ENCODE measurements around the gene STXBP5.

The STXBP5 gene

GRCh38 chr6:147437615-147438014 is 233.4 kb downstream of the STXBP5 start:
- no peak for DNase-seq (ENCODE audit: low read depth)

- no peak for DNase-seq (ENCODE audit: low read depth)
These were observed 234.7 kb downstream of the STXBP5 start for GRCh38 chr6:147438758-147439528.

Measured in activated gamma-delta T cell treated with anti-CD3 and anti-CD28 coated beads, Interleukin-2, amount 50 U/mL, for 16 hours (primary cell).